ENCODE measurements around the gene TRMT44. TPM values are rescaled to one million over a fixed set of nuclear protein-coding genes. Genes with fewer than 3 reads are reported as not detected.
A peak's percentile ranks its signal among the peaks of the same experiment; 100 is the strongest.

TRMT44 gene
- total RNA-seq, 1 experiment from 2014 or later = 25.8 TPM

DNA sequence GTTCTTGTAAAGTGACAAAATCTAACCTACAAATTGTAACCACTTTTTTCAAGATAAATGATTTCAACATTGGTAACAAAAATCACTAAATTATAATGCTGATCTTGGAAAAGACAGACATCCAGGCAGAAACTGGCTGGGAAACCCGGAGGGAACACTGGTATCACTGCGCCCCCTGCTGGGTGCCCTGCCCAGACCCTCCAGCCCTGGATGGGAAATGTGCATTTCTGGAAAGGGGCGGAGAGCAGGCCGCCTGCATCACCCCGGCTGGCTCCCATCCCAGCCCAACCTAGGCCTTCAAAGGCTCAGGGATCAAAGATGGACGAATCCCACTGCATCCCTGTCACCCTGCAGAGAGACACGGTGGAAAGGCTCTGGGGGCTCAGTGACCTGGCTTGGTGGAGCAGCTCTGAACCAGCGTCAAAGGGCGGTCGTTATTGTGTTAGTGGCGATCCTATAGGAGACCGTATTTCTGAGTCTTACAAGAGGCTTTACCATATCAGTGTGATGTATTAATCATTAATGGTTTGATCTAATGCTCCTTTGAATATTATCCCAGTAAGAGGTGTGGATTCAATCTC, 37.3 kb upstream of the TRMT44 start:
- POLR2A ChIA-PET = no interaction called here
- no peaks in the 10 kb centered on the region for H3K27me3 ChIP-seq (ENCODE audit: insufficient read depth, low read length)
- no peaks in the 10 kb centered on the region for H3K9me3 ChIP-seq (ENCODE audit: control insufficient read depth in 1 of 2, insufficient read depth in 1 of 2, low read depth in 1 of 2, low read length in 2 of 2)
- no peak overlapping the region for H3K4me2 ChIP-seq (ENCODE audit: low read length)
- H3K79me2 ChIP-seq (ENCODE audit: insufficient read depth, low read length) = no peaks in the 10 kb centered on the region
- CTCF ChIA-PET = interaction anchor here (1.0 to 3.5 kb wide), 6 partner anchors 13 to 227 kb away, joined by 3 to 34 read pairs (median 8); no protein-coding TSS in a partner anchor
- H4K20me1 ChIP-seq (ENCODE audit: insufficient read depth) = no peaks in the 10 kb centered on the region
- no peaks in the 10 kb centered on the region; a peak in 1 of 4 replicates for H3K36me3 ChIP-seq (ENCODE audit: control insufficient read depth in 1 of 2, insufficient read depth in 2 of 2, low read length in 2 of 2)
- no peaks in the 10 kb centered on the region for H3K4me1 ChIP-seq (ENCODE audit: control insufficient read depth in 1 of 2, insufficient read depth in 2 of 2, low read length in 2 of 2)
- H3K27ac ChIP-seq (ENCODE audit: low read depth, low read length) = no peak overlapping the region
- H3K9me2 ChIP-seq (ENCODE audit: insufficient read depth) = no peaks in the 10 kb centered on the region
- ATAC-seq (peak; percentile 93), DNase-seq (ENCODE audit: low read depth, low spot score) (peak; percentile 23)
- BruUV-seq (replicated peaks) = no TSS peak
- TF ChIP-seq RAD21 (IDR thresholded peaks at IDR 0.05; ENCODE audit: low read depth) (peak; percentile 91), TCF7L2 (IDR thresholded peaks at IDR 0.05; ENCODE audit: borderline replicate concordance, extremely low read depth, insufficient read depth, insufficient read length) (peak; percentile 32), EGR1 (IDR thresholded peaks at IDR 0.05; ENCODE audit: low read depth) (no peak)
- TF ChIP-seq, protein P1, sequence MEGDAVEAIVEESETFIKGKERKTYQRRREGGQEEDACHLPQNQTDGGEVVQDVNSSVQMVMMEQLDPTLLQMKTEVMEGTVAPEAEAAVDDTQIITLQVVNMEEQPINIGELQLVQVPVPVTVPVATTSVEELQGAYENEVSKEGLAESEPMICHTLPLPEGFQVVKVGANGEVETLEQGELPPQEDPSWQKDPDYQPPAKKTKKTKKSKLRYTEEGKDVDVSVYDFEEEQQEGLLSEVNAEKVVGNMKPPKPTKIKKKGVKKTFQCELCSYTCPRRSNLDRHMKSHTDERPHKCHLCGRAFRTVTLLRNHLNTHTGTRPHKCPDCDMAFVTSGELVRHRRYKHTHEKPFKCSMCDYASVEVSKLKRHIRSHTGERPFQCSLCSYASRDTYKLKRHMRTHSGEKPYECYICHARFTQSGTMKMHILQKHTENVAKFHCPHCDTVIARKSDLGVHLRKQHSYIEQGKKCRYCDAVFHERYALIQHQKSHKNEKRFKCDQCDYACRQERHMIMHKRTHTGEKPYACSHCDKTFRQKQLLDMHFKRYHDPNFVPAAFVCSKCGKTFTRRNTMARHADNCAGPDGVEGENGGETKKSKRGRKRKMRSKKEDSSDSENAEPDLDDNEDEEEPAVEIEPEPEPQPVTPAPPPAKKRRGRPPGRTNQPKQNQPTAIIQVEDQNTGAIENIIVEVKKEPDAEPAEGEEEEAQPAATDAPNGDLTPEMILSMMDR (IDR thresholded peaks at IDR 0.05 in 2 of 3, conservative IDR thresholded peaks at IDR 0.05 in 1 of 3; ENCODE audit: borderline replicate concordance in 1 of 3, insufficient read depth in 1 of 3, low read depth in 2 of 3, low read length in 2 of 3) = peak; percentile 86 to 94 (median 91)
- no peak overlapping the region for H2AFZ ChIP-seq (ENCODE audit: low read depth, low read length, poor library complexity, severe bottlenecking)
- RAD21 ChIA-PET (ENCODE audit: low non-redundant PET in 1 of 2, low total read pairs in 2 of 2, uncharacterized antibody in 2 of 2, unreplicated experiment in 2 of 2) = interaction anchor here in 1 of 2 experiments (1.3 to 2.4 kb wide), 2 partner anchors 137 to 161 kb away, joined by 3 to 7 read pairs; no protein-coding TSS in a partner anchor
- no peak overlapping the region for H3K9ac ChIP-seq (ENCODE audit: low read length)
- intact Hi-C loops (cut with micrococcal nuclease) = loop anchor here (1.0 to 2.0 kb wide), 3 partner anchors 136 to 226 kb away; no protein-coding TSS in a partner anchor
- H3K4me3 ChIP-seq (replicated peaks in 1 of 2; ENCODE audit: low read depth in 1 of 2, low read length in 2 of 2) = no peak overlapping the region

DNA sequence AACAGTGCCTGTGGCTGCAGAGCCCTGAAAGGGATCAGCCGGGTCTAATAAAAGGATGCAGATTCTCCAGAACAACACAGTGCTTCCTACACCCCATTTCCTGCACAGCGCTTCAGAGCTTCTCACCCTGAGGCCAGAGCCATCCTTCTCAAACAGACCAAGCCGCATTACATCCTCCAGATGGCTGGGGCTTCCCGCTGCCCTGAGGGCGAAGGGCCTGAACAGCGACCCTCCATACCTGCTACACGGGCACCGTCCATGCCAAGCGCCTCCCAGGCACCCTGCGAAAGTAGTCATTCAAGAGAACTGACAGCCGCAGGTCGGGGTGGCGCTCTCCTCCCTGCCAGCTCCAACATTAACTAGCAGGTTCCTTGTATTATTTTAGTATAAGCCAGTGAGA, 36.6 kb upstream of the TRMT44 start:
- CTCF ChIA-PET = interaction anchor here (1.6 to 3.5 kb wide), 4 partner anchors 84 to 227 kb away, joined by 4 to 34 read pairs (median 12); no protein-coding TSS in a partner anchor

More for the DNA sequence above, 36.6 kb upstream of the TRMT44 start:
- Histone ChIP-seq H2AFZ (ENCODE audit: low read depth, low read length, poor library complexity, severe bottlenecking) (no peak overlapping the region), H3K4me2 (ENCODE audit: low read length) (no peak overlapping the region), H4K20me1 (ENCODE audit: insufficient read depth) (no peaks in the 10 kb centered on the region), H3K36me3 (ENCODE audit: control insufficient read depth in 1 of 2, insufficient read depth in 2 of 2, low read length in 2 of 2) (no peaks in the 10 kb centered on the region; a peak in 1 of 4 replicates), H3K27ac (ENCODE audit: low read depth, low read length) (no peak overlapping the region), H3K4me1 (ENCODE audit: control insufficient read depth in 1 of 2, insufficient read depth in 2 of 2, low read length in 2 of 2) (no peaks in the 10 kb centered on the region), H3K79me2 (ENCODE audit: insufficient read depth, low read length) (no peaks in the 10 kb centered on the region), H3K4me3 (replicated peaks in 1 of 2; ENCODE audit: low read depth in 1 of 2, low read length in 2 of 2) (no peak overlapping the region), H3K9me3 (ENCODE audit: control insufficient read depth in 1 of 2, insufficient read depth in 1 of 2, low read depth in 1 of 2, low read length in 2 of 2) (no peaks in the 10 kb centered on the region), H3K9me2 (ENCODE audit: insufficient read depth) (no peaks in the 10 kb centered on the region), H3K9ac (ENCODE audit: low read length) (no peak overlapping the region), H3K27me3 (ENCODE audit: insufficient read depth, low read length) (no peaks in the 10 kb centered on the region)
- no peak for TF ChIP-seq CBX3 (IDR thresholded peaks at IDR 0.05; ENCODE audit: low read depth)
- TF ChIP-seq POLR2AphosphoS5 (IDR thresholded peaks at IDR 0.05; ENCODE audit: low read depth, low read length) = no peak
- no peak for TF ChIP-seq JUND (IDR thresholded peaks at IDR 0.05)
- no peak for TF ChIP-seq POLR2A (IDR thresholded peaks at IDR 0.05; ENCODE audit: borderline replicate concordance, extremely low read depth, insufficient read depth, insufficient read length)
- no peak for TF ChIP-seq SRF (IDR thresholded peaks at IDR 0.05; ENCODE audit: low read depth)
- TF ChIP-seq, protein P2, sequence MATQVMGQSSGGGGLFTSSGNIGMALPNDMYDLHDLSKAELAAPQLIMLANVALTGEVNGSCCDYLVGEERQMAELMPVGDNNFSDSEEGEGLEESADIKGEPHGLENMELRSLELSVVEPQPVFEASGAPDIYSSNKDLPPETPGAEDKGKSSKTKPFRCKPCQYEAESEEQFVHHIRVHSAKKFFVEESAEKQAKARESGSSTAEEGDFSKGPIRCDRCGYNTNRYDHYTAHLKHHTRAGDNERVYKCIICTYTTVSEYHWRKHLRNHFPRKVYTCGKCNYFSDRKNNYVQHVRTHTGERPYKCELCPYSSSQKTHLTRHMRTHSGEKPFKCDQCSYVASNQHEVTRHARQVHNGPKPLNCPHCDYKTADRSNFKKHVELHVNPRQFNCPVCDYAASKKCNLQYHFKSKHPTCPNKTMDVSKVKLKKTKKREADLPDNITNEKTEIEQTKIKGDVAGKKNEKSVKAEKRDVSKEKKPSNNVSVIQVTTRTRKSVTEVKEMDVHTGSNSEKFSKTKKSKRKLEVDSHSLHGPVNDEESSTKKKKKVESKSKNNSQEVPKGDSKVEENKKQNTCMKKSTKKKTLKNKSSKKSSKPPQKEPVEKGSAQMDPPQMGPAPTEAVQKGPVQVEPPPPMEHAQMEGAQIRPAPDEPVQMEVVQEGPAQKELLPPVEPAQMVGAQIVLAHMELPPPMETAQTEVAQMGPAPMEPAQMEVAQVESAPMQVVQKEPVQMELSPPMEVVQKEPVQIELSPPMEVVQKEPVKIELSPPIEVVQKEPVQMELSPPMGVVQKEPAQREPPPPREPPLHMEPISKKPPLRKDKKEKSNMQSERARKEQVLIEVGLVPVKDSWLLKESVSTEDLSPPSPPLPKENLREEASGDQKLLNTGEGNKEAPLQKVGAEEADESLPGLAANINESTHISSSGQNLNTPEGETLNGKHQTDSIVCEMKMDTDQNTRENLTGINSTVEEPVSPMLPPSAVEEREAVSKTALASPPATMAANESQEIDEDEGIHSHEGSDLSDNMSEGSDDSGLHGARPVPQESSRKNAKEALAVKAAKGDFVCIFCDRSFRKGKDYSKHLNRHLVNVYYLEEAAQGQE (IDR thresholded peaks at IDR 0.05; ENCODE audit: low read depth) = no peak
- no peak for TF ChIP-seq SP1 (IDR thresholded peaks at IDR 0.05; ENCODE audit: low read depth)
- TF ChIP-seq, protein P3, sequence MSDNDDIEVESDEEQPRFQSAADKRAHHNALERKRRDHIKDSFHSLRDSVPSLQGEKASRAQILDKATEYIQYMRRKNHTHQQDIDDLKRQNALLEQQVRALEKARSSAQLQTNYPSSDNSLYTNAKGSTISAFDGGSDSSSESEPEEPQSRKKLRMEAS (IDR thresholded peaks at IDR 0.05) = no peak
- TF ChIP-seq EGR1 (IDR thresholded peaks at IDR 0.05; ENCODE audit: low read depth) = no peak
- ATAC-seq = no peak
- no TSS peak for BruUV-seq (replicated peaks)
- ChIA-PET RAD21 (ENCODE audit: low non-redundant PET in 1 of 2, low total read pairs in 2 of 2, uncharacterized antibody in 2 of 2, unreplicated experiment in 2 of 2) (interaction anchor here in 1 of 2 experiments (1.3 to 2.4 kb wide), 2 partner anchors 137 to 162 kb away, joined by 3 to 7 read pairs; no protein-coding TSS in a partner anchor), POLR2A (no interaction called here)
- intact Hi-C loops (cut with micrococcal nuclease) = loop anchor here (1.0 to 2.0 kb wide), 3 partner anchors 137 to 227 kb away; no protein-coding TSS in a partner anchor
- no peak for DNase-seq (ENCODE audit: low read depth, low spot score)
